ENCODE data around the gene RHBDF2.
"Not testable (repeated sequence)": the region's sequence is repeated elsewhere in the genome, so short reads cannot be mapped to it uniquely, and the experiment has no call there.

Gene RHBDF2

DNA sequence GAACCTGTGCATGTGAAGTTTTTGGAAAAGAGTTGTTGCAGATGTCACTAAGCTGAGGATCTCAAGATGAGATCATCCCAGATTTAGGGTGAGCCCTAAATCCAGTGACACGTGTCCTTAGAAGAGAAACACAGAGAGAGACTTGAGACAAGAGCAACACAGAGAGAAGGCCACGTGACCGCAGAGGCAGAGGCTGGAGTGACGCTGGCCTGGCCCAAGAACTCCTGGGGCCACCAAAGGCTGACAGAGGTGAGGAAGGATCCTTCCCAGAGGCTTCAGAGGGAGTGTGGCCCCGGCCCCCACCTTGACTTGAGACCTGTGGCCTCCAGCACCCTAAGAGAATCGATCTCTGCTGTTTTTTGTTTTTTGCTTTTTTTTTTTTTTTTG is 12.1 kb upstream of the RHBDF2 start:
- Histone ChIP-seq H3K4me1 (peaks cover 57% of the 10 kb centered on the region), H4K20me1 (no peaks in the 10 kb centered on the region), H3K4me3 (no peak overlapping the region), H3K4me2 (peak overlapping the region; percentile 57), H3K36me3 (no peaks in the 10 kb centered on the region), H3K9me3 (no peaks in the 10 kb centered on the region), H3K27ac (no peak overlapping the region), H3K27me3 (no peaks in the 10 kb centered on the region), H3K9ac (no peak overlapping the region)
- TF ChIP-seq Cebpa-rat (IDR thresholded peaks at IDR 0.05), result no peak

DNA sequence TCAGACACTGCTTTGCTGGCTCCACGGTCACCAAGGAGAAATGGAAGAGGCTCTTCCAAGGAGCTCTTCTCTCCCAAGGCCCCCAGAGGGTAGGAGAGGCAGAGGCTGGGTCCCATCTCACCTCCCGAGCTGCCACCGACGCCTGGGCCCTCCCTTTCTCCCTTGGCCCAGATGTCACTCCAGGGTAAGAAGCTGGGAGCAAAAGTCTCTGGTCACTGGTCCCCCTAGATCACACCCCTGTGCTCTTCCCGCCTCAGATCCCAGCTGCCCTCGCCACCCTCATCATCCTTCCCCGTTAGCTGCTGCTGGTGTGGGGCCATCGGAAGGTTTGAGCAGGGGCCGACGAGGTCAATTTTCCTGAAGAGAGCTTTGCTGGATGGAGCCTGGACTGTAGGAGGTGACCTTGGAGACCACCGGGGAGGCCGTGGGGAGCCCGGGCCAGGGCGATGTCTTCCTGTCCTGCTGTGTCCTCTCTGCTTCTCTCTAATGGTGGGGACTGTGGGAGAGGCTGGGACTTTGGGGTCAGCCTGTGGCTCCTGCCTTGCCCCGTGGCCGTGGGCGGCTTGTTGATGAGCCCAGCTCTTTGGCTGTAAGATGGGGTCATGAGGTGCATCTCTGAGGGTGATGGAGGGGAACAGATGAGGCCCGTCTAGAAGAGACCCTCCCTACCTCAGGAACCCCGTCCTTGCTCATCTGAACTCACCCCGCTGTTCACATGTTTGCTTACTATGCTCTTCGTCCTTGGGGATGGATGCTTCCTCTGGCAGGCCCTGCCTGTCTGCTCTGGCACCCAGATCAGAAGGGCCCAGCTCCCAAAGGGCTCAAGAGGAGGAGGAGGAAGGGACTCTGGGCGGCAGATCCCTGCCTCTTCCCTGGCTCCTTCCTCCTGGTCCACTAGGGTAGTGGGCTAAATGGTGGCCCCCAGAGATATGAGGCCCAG is 11.4 kb upstream of the RHBDF2 start:
- Histone ChIP-seq H3K9ac (no peak overlapping the region), H3K4me3 (no peak overlapping the region), H3K27ac (no peak overlapping the region), H3K36me3 (no peaks in the 10 kb centered on the region), H3K9me3 (no peaks in the 10 kb centered on the region), H4K20me1 (no peaks in the 10 kb centered on the region), H3K4me2 (peak overlapping the region; percentile 57), H3K4me1 (peaks cover 53% of the 10 kb centered on the region), H3K27me3 (no peaks in the 10 kb centered on the region)
- TF ChIP-seq Cebpa-rat (IDR thresholded peaks at IDR 0.05), result no peak

DNA sequence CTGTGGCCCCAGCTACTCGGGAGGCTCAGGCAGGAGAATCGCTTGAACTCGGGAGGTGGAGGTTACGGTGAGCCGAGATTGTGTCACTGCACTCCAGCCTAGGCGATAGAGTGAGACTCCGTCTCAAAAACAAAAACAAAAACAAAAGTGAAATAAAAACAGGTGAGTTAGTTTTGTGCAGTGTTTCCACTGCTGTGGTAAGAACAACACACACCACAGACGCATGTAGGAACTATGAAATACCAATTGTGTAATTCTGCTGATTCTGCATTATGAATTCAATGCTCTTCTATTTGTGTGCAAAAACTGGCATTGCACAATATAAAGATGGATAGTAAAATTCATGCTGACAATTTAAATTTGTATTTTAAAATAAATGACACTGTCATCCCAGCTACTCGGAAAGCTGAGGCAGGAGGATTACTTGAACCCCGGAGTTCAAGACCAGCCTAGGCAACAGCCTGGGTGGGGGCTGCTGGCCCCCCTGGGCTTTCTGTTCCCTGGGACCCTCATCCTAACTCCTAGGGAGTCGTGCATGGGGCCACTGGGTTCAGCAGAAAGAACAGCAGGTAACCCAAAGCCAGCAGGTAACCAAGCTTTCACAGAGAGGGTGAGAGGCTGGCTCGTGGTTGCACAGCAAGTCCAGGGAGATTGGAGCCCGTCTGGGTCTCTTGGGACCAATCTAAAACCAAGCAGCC is 10.6 kb upstream of the RHBDF2 start:
- Histone ChIP-seq H3K27ac (no peak overlapping the region), H3K27me3 (no peaks in the 10 kb centered on the region), H4K20me1 (no peaks in the 10 kb centered on the region), H3K9ac (no peak overlapping the region), H3K4me2 (peak overlapping the region; percentile 57; the same call in 1 of the 2 replicates), H3K9me3 (no peaks in the 10 kb centered on the region), H3K4me3 (no peak overlapping the region), H3K4me1 (peaks cover 51% of the 10 kb centered on the region), H3K36me3 (no peaks in the 10 kb centered on the region)
- peak; percentile 40; the same call in 1 of the 2 replicates for TF ChIP-seq Cebpa-rat (IDR thresholded peaks at IDR 0.05)

DNA sequence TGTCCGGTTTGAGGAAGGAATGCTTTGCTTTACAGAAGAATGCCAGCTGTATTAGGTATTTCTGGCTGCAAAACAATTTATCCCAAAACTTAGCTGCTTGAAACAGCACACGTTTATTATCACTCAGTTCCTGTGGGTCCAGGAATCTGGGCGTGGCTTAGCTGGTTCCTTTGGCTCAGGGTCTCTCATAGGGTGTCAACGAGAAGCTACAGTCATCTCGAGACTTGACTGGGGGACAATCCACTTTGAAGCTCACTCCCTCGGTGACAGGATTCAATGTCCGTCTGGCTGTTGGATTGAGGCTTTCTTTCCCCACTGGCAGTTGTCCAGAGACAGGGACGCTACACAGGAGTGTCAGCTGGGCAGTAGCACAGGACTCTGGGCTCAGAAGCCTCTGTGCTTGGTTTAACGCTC is 9.6 kb upstream of the RHBDF2 start:
- H3K4me1 ChIP-seq, result peaks cover 50% of the 10 kb centered on the region

DNA sequence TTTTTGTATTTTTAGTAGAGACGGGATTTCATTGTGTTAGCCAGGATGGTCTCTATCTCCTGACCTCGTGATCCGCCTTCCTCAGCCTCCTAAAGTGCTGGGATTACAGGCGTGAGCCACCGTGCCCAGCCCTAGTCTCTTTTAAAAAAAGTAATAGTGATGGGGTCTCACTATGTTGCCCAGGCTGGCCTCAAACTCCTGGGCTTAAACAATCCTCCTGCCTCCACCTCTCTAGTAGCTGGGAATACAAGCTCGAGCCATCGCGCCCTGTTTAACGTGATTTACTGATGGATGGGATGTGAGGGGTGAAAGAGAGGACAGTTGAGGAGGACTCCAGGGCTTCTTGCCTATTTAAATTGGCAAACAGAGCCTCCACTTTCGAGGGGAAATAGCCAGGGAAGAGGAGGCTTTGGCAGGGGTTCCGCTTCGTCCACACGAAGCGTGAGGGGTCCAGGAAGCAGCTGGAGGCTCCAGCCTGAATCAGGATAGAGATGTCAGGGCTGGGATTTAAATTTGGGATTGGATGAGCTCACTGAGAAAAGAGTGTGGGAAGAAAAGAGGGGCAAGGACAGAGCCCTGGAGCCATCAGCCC is 7.3 kb upstream of the RHBDF2 start:
- not testable (repeated sequence) for H3K4me3 ChIP-seq, H3K9me3 ChIP-seq, H3K27me3 ChIP-seq, H3K4me2 ChIP-seq, H3K27ac ChIP-seq, H4K20me1 ChIP-seq, H3K36me3 ChIP-seq
- H3K4me1 ChIP-seq, result peaks cover 30% of the 10 kb centered on the region
- H3K9ac ChIP-seq, result 0 out of 2 replicates have a peak overlapping the region, but pooled peaks have one; percentile 4

More for the DNA sequence above, 9.6 kb upstream of the RHBDF2 start:
- H3K36me3 ChIP-seq, result no peaks in the 10 kb centered on the region
- no peak overlapping the region for H3K9ac ChIP-seq
- H3K4me2 ChIP-seq, result no peak overlapping the region
- no peak overlapping the region for H3K4me3 ChIP-seq
- TF ChIP-seq Cebpa-rat (IDR thresholded peaks at IDR 0.05), result no peak
- H3K27ac ChIP-seq, result no peak overlapping the region
- H4K20me1 ChIP-seq, result no peaks in the 10 kb centered on the region
- H3K9me3 ChIP-seq, result no peaks in the 10 kb centered on the region
- H3K27me3 ChIP-seq, result no peaks in the 10 kb centered on the region

DNA sequence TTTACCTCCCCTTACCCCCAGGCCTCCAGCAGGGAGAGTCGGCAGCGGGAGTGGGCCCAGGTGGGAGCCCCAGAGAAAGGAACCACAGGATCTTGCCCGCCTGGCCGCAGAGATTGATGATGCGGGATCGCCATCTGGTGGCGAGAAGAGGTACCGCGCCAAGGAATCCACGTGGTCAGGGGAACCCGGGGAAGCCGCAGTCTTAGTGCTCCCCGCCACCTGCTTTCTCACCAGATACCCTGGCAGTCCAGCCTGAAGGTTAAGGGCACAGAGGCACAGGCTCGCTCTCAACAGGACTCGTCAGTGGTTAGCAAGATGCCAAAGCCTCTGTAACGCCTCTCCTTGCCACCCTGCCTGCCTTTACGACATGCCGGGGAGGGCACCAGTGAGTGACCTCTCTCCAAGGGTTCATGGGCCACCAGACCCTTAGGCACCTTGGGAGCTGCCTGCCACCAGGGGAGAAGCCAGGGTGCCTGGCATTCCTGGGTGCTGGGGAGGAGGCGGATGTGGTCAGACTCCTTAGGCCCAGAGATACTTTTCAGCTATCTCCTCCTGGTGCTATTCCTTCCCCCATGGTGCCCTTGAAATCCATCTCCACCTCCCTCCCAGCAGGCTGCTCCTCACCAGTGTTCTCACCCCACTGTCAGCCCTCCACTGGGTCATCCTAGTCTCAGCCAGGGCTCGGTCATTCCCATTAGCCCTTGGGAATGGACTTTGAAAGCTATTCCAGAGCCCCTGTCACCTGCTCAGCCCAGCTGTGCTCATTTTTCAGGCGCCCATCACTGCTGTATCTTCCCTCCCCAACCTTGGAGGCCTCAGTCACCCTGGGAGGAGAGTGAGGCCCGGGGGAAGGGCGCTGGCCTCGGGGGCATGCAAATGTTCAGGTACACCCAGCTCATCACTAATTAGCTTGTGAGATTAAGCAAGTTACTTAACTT is 5.5 kb upstream of the RHBDF2 start:
- H3K27ac ChIP-seq, result no peak overlapping the region
- no peaks in the 10 kb centered on the region for H3K36me3 ChIP-seq
- peaks cover 26% of the 10 kb centered on the region for H3K4me1 ChIP-seq
- peak overlapping the region; percentile 25 for H3K4me2 ChIP-seq
- no peaks in the 10 kb centered on the region for H3K9me3 ChIP-seq
- H3K9ac ChIP-seq, result peak overlapping the region; percentile 30; the same call in 1 of the 2 replicates
- no peak overlapping the region for H3K4me3 ChIP-seq
- H4K20me1 ChIP-seq, result no peaks in the 10 kb centered on the region
- no peaks in the 10 kb centered on the region for H3K27me3 ChIP-seq
- TF ChIP-seq Cebpa-rat (IDR thresholded peaks at IDR 0.05), result no peak

DNA sequence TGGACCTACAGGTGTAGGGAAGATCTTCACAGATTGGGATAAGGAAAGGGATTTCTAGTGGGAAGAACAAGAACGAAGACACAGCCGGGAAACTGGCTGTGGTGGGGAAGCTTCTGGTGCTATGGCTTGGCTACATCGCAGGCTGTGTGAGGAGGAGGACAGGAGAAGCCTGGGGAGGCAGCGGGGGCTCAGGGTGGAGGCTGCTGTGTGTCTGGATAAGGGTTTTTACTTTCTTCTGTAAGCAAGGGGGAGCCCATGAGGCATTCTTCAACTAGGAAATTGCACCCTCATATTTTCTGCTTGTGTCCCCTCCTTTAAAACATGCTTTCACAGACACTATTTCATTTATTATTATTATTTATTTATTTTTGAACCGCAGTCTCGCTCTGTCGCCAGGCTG is 2.9 kb upstream of the RHBDF2 start:
- TF ChIP-seq Cebpa-rat (IDR thresholded peaks at IDR 0.05), result no peak
- Histone ChIP-seq H3K27me3 (no peaks in the 10 kb centered on the region), H3K9ac (no peak overlapping the region), H3K4me2 (no peak overlapping the region), H3K9me3 (no peaks in the 10 kb centered on the region), H3K27ac (no peak overlapping the region), H3K36me3 (no peaks in the 10 kb centered on the region), H3K4me1 (peaks cover 45% of the 10 kb centered on the region), H4K20me1 (peaks cover 12% of the 10 kb centered on the region), H3K4me3 (no peak overlapping the region)

DNA sequence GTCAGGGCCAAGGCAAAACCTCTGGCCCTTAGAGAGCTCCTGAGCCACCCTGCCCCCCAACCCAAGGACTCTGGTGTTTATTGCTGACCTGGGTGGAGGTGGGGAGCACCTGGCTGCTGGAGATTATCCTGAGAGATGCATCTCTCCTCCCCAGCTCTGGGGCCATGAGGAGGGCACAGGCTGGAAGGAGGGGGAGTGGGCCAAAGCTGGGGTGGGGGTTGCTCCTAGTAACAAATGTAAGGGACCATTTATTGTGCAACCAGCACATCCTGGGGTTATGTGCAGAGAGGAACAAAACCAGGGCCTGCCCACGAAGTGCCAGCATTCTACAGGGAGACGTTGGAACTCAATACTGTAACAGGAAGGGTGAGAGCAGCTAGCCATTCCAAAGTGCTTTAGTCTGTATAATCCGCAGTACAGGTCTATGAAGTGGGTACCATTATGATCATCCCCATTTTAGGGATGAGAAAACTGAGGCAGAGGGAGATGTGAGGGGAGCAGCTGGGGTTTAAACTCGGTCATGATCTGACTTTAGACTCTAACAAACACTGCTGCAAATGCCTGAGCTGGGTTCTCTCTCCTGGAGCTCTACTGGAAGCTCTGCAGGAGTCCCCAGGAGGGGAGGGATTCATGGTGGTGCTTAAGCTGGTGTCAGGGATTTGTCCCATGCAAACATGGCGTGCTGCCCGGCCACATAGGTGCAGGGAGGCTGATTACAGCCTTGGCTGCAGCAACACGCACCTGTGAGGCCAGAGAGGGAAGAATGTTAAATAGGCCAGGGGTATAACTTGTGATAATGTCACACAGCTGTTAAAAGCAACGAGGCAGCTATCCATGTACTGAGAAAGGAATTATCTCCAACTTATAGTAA is 1.4 kb upstream of the RHBDF2 start:
- peak overlapping the region; percentile 100 for H3K4me2 ChIP-seq
- H3K9ac ChIP-seq, result peak overlapping the region; percentile 44; the same call in 1 of the 2 replicates
- H3K9me3 ChIP-seq, result no peaks in the 10 kb centered on the region
- peaks cover 8% of the 10 kb centered on the region for H3K36me3 ChIP-seq
- H3K4me3 ChIP-seq, result no peak overlapping the region; the same call in 1 of the 2 replicates
- H3K27ac ChIP-seq, result peak overlapping the region; percentile 65
- peaks cover 23% of the 10 kb centered on the region for H4K20me1 ChIP-seq
- H3K4me1 ChIP-seq, result peaks cover 61% of the 10 kb centered on the region
- H3K27me3 ChIP-seq, result no peaks in the 10 kb centered on the region
- TF ChIP-seq Cebpa-rat (IDR thresholded peaks at IDR 0.05), result no peak

Measured in BLaER1 (cell line).